ENCODE data around the gene IPO5. TPM values are rescaled to one million over a fixed set of nuclear protein-coding genes. Genes with fewer than 3 reads are reported as not detected.
"Not testable (repeated sequence)": the region's sequence is repeated elsewhere in the genome, so short reads cannot be mapped to it uniquely, and the experiment has no call there.

The IPO5 gene
- total and polyA plus RNA-seq, 4 donors = 35.6 to 128 (median 75.1) TPM

- Histone ChIP-seq H3K27ac (ENCODE audit: low read depth in 1 of 2, low read length in 2 of 2) (no peak overlapping the region), H3K27me3 (ENCODE audit: control insufficient read depth in 1 of 2, insufficient read depth in 2 of 2, low read length in 1 of 2) (no peaks in the 10 kb centered on the region), H3K36me3 (ENCODE audit: control insufficient read depth in 1 of 2, insufficient read depth in 2 of 2, low read length in 1 of 2) (no peaks in the 10 kb centered on the region), H3K4me3 (ENCODE audit: low read length in 2 of 2) (no peak overlapping the region), H3K4me1 (ENCODE audit: control insufficient read depth in 1 of 2, insufficient read depth in 2 of 2, low read length in 2 of 2) (no peaks in the 10 kb centered on the region), H3K9me3 (ENCODE audit: control insufficient read depth, low read length) (no peaks in the 10 kb centered on the region)
- WGBS, 2 donors = 57 to 65% methylated on average over 19 of the region's 19 CpGs
- intact Hi-C loops (cut with DNase I) = loop anchor here in 1 of 2 donors (10.0 kb wide), 1 partner anchor 641 kb away; no protein-coding TSS in a partner anchor
- DNase-seq (no peak), ATAC-seq (ENCODE audit: low FRiP score) (no peak)
Observed at GRCh38 chr13:98033277-98034247, 80.1 kb downstream of the IPO5 start.

- Histone ChIP-seq H3K4me1 (ENCODE audit: control insufficient read depth in 1 of 2, insufficient read depth in 2 of 2, low read length in 2 of 2) (no peaks in the 10 kb centered on the region), H3K9me3 (ENCODE audit: control insufficient read depth, low read length) (no peaks in the 10 kb centered on the region), H3K27me3 (ENCODE audit: control insufficient read depth in 1 of 2, insufficient read depth in 2 of 2, low read length in 1 of 2) (no peaks in the 10 kb centered on the region), H3K4me3 (ENCODE audit: low read length in 2 of 2) (no peak overlapping the region), H3K27ac (ENCODE audit: low read depth in 1 of 2, low read length in 2 of 2) (no peak overlapping the region), H3K36me3 (ENCODE audit: control insufficient read depth in 1 of 2, insufficient read depth in 2 of 2, low read length in 1 of 2) (no peaks in the 10 kb centered on the region)
- intact Hi-C loops (cut with DNase I) = loop anchor here in 1 of 2 donors (10.0 kb wide), 1 partner anchor 639 kb away; no protein-coding TSS in a partner anchor
- WGBS, 2 donors = 63 to 70% methylated on average over 5 of the region's 5 CpGs
- ATAC-seq (ENCODE audit: low FRiP score) (no peak), DNase-seq (no peak)
Observed at GRCh38 chr13:98035373-98035772, 81.9 kb downstream of the IPO5 start.

- H3K27me3 ChIP-seq (ENCODE audit: control insufficient read depth in 1 of 2, insufficient read depth in 2 of 2, low read length in 1 of 2); DNase-seq; H3K27ac ChIP-seq (ENCODE audit: low read depth in 1 of 2, low read length in 2 of 2); H3K4me3 ChIP-seq (ENCODE audit: low read length in 2 of 2); H3K9me3 ChIP-seq (ENCODE audit: control insufficient read depth, low read length); ATAC-seq (ENCODE audit: low FRiP score); H3K36me3 ChIP-seq (ENCODE audit: control insufficient read depth in 1 of 2, insufficient read depth in 2 of 2, low read length in 1 of 2); H3K4me1 ChIP-seq (ENCODE audit: control insufficient read depth in 1 of 2, insufficient read depth in 2 of 2, low read length in 2 of 2): not testable (repeated sequence)
- intact Hi-C loops (cut with DNase I) = loop anchor here in 1 of 2 donors (10.0 kb wide), 1 partner anchor 638 kb away; no protein-coding TSS in a partner anchor
- WGBS, 2 donors = 89 to 91% methylated on average over 12 of the region's 12 CpGs
Observed at GRCh38 chr13:98036564-98037302, 83.3 kb downstream of the IPO5 start.

- intact Hi-C loops (cut with DNase I) = loop anchor here in 1 of 2 donors (10.0 kb wide), 1 partner anchor 636 kb away; no protein-coding TSS in a partner anchor
- 86 to 91% methylated on average over 7 of the region's 7 CpGs for WGBS, 2 donors
- DNase-seq (no peak), ATAC-seq (ENCODE audit: low FRiP score) (no peak)
- H3K4me1 ChIP-seq (ENCODE audit: control insufficient read depth in 1 of 2, insufficient read depth in 2 of 2, low read length in 2 of 2) = no peaks in the 10 kb centered on the region
- H3K27me3 ChIP-seq (ENCODE audit: control insufficient read depth in 1 of 2, insufficient read depth in 2 of 2, low read length in 1 of 2) = no peaks in the 10 kb centered on the region
- H3K9me3 ChIP-seq (ENCODE audit: control insufficient read depth, low read length) = no peaks in the 10 kb centered on the region
- H3K36me3 ChIP-seq (ENCODE audit: control insufficient read depth in 1 of 2, insufficient read depth in 2 of 2, low read length in 1 of 2) = no peaks in the 10 kb centered on the region
- H3K4me3 ChIP-seq (ENCODE audit: low read length in 2 of 2) = no peak overlapping the region
- H3K27ac ChIP-seq (ENCODE audit: low read depth in 1 of 2, low read length in 2 of 2) = no peak overlapping the region
Observed at GRCh38 chr13:98039261-98039660, 85.8 kb downstream of the IPO5 start.

- no peaks in the 10 kb centered on the region for H3K9me3 ChIP-seq (ENCODE audit: control insufficient read depth, low read length)
- no peak overlapping the region for H3K27ac ChIP-seq (ENCODE audit: low read depth in 1 of 2, low read length in 2 of 2)
- no peaks in the 10 kb centered on the region for H3K36me3 ChIP-seq (ENCODE audit: control insufficient read depth in 1 of 2, insufficient read depth in 2 of 2, low read length in 1 of 2)
- H3K4me3 ChIP-seq (ENCODE audit: low read length in 2 of 2) = no peak overlapping the region
- DNase-seq (no peak), ATAC-seq (ENCODE audit: low FRiP score) (no peak)
- no peaks in the 10 kb centered on the region for H3K27me3 ChIP-seq (ENCODE audit: control insufficient read depth in 1 of 2, insufficient read depth in 2 of 2, low read length in 1 of 2)
- H3K4me1 ChIP-seq (ENCODE audit: control insufficient read depth in 1 of 2, insufficient read depth in 2 of 2, low read length in 2 of 2) = no peaks in the 10 kb centered on the region
- intact Hi-C loops (cut with DNase I) = loop anchor here in 1 of 2 donors (10.0 kb wide), 2 partner anchors 375 to 635 kb away; no protein-coding TSS in a partner anchor
- 76 to 78% methylated on average over 10 of the region's 10 CpGs for WGBS, 2 donors
Observed at GRCh38 chr13:98039964-98040363, 86.5 kb downstream of the IPO5 start.

- intact Hi-C loops (cut with DNase I) = loop anchor here in 1 of 2 donors (10.0 kb wide), 1 partner anchor 374 kb away; no protein-coding TSS in a partner anchor
- 74 to 81% methylated on average over 5 of the region's 5 CpGs for WGBS, 2 donors
- Histone ChIP-seq H3K4me1 (ENCODE audit: control insufficient read depth in 1 of 2, insufficient read depth in 2 of 2, low read length in 2 of 2) (no peaks in the 10 kb centered on the region), H3K9me3 (ENCODE audit: control insufficient read depth, low read length) (no peaks in the 10 kb centered on the region), H3K27ac (ENCODE audit: low read depth in 1 of 2, low read length in 2 of 2) (no peak overlapping the region), H3K27me3 (ENCODE audit: control insufficient read depth in 1 of 2, insufficient read depth in 2 of 2, low read length in 1 of 2) (no peaks in the 10 kb centered on the region), H3K4me3 (ENCODE audit: low read length in 2 of 2) (no peak overlapping the region), H3K36me3 (ENCODE audit: control insufficient read depth in 1 of 2, insufficient read depth in 2 of 2, low read length in 1 of 2) (no peaks in the 10 kb centered on the region)
- DNase-seq (no peak), ATAC-seq (ENCODE audit: low FRiP score) (no peak)
Observed at GRCh38 chr13:98041081-98041820, 87.8 kb downstream of the IPO5 start.

GRCh38 chr13:98044301-98044700 lies 90.8 kb downstream of the IPO5 start:
- intact Hi-C loops (cut with DNase I) = loop anchor here in 1 of 2 donors (10.0 kb wide), 1 partner anchor 370 kb away; no protein-coding TSS in a partner anchor
- WGBS, 2 donors = 85 to 91% methylated on average over 10 of the region's 10 CpGs

GRCh38 chr13:98047785-98048184 lies 94.3 kb downstream of the IPO5 start:
- H3K36me3 ChIP-seq (ENCODE audit: control insufficient read depth in 1 of 2, insufficient read depth in 2 of 2, low read length in 1 of 2); DNase-seq; H3K4me3 ChIP-seq (ENCODE audit: low read length in 2 of 2); ATAC-seq (ENCODE audit: low FRiP score); H3K27ac ChIP-seq (ENCODE audit: low read depth in 1 of 2, low read length in 2 of 2); H3K27me3 ChIP-seq (ENCODE audit: control insufficient read depth in 1 of 2, insufficient read depth in 2 of 2, low read length in 1 of 2); H3K4me1 ChIP-seq (ENCODE audit: control insufficient read depth in 1 of 2, insufficient read depth in 2 of 2, low read length in 2 of 2); H3K9me3 ChIP-seq (ENCODE audit: control insufficient read depth, low read length): not testable (repeated sequence)
- 58 to 59% methylated on average over 12 of the region's 12 CpGs for WGBS, 2 donors
- intact Hi-C loops (cut with DNase I) = loop anchor here in 1 of 2 donors (10.0 kb wide), 1 partner anchor 367 kb away; no protein-coding TSS in a partner anchor

More at GRCh38 chr13:98044301-98044700, 90.8 kb downstream of the IPO5 start:
- ATAC-seq (ENCODE audit: low FRiP score) = no peak
- H3K27me3 ChIP-seq (ENCODE audit: control insufficient read depth in 1 of 2, insufficient read depth in 2 of 2, low read length in 1 of 2) = no peaks in the 10 kb centered on the region
- peak in 1 of 2 donors; percentile 53 for DNase-seq
- no peaks in the 10 kb centered on the region for H3K9me3 ChIP-seq (ENCODE audit: control insufficient read depth, low read length)
- no peak overlapping the region for H3K27ac ChIP-seq (ENCODE audit: low read depth in 1 of 2, low read length in 2 of 2)
- no peaks in the 10 kb centered on the region for H3K36me3 ChIP-seq (ENCODE audit: control insufficient read depth in 1 of 2, insufficient read depth in 2 of 2, low read length in 1 of 2)
- no peaks in the 10 kb centered on the region for H3K4me1 ChIP-seq (ENCODE audit: control insufficient read depth in 1 of 2, insufficient read depth in 2 of 2, low read length in 2 of 2)
- no peak overlapping the region for H3K4me3 ChIP-seq (ENCODE audit: low read length in 2 of 2)
